Endothelial cell of umbilical vein (primary cell): ENCODE measurements around the gene NR2F6. TPM values are rescaled to one million over a fixed set of nuclear protein-coding genes. Genes with fewer than 3 reads are reported as not detected.

Experiments used
- BruUV-seq: library from RNA; stranded (reverse); fragments of 400-500 nt; replicated peaks from 2 replicates; lab custom pipeline; 2021; lab: Mats Ljungman, UMichigan
- CTCF ChIA-PET: fragments of 300-600, 350-600 bp; sonication (Branson Sonifier 250); formaldehyde crosslinking; loops from one replicate; lab custom pipeline; 2021; ENCODE audit warnings: antibody characterized with exemption, inconsistent platforms; lab: Charles Lee
- POLR2A ChIA-PET: fragments of 300-600, 350-600 bp; sonication (Branson Sonifier 250); formaldehyde crosslinking; loops from one replicate; lab custom pipeline; 2021; ENCODE audit warnings: antibody characterized with exemption, inconsistent platforms; lab: Charles Lee
- DNase-seq: peaks from one replicate; pipeline ENCODE4 v3.0.0-alpha.2; 2011; ENCODE audit warnings: low read depth, low spot score
- FAIRE-seq: peaks from 2 replicates; lab custom pipeline; 2011; peaks lifted over from hg19 to GRCh38; lab: Jason Lieb, UNC
- H2AFZ ChIP-seq: 2 replicates; pipeline ENCODE4 v1.6.0; 2012; ENCODE audit warnings: low read depth, low read length, control low read depth, inconsistent platforms
- H3K27ac ChIP-seq: 2 replicates; pipeline ENCODE4 v1.5.1; 2011; ENCODE audit warnings: low read depth, mild to moderate bottlenecking, control low read depth, low read length, moderate library complexity; ENCODE audit not compliant: insufficient read depth
- H3K27me3 ChIP-seq, 2 experiments: 2 replicates each; pipeline versions ENCODE4 v1.6.0 to v1.6.1; 2011; ENCODE audit warnings: low read length in 2 of 2, mixed read lengths in 1 of 2; ENCODE audit not compliant: control insufficient read depth in 2 of 2, insufficient read depth in 2 of 2
- H3K36me3 ChIP-seq, 2 experiments: 2 replicates in 1 of 2; 3 replicates in 1 of 2; pipeline ENCODE4 v1.5.1; 2011; ENCODE audit warnings: low read length in 2 of 2, mild to moderate bottlenecking in 1 of 2, moderate library complexity in 1 of 2; ENCODE audit not compliant: control insufficient read depth in 2 of 2, insufficient read depth in 2 of 2; ENCODE audit errors: extremely low read depth in 1 of 2
- H3K4me1 ChIP-seq: 3 replicates; pipeline ENCODE4 v1.5.1; 2011; ENCODE audit warnings: mild to moderate bottlenecking, low read length; ENCODE audit not compliant: control insufficient read depth, insufficient read depth; ENCODE audit errors: extremely low read depth
- H3K4me2 ChIP-seq: 2 replicates; pipeline ENCODE4 v1.6.1; 2011; ENCODE audit warnings: low read length, control low read depth, mixed read lengths; ENCODE audit not compliant: insufficient read depth
- H3K4me3 ChIP-seq, 3 experiments: fragments of 200-600 bp in 1 of 3; sonication (generic), shearing (Covaris generic) in 1 of 3; replicated peaks in 1 of 3; 2 replicates each; pipeline ENCODE4 v1.5.1; 2011 to 2016; ENCODE audit warnings: control low read depth in 3 of 3, low read length in 3 of 3, mild to moderate bottlenecking in 2 of 3, inconsistent platforms in 1 of 3, low read depth in 1 of 3, moderate library complexity in 1 of 3; ENCODE audit not compliant: insufficient read depth in 1 of 3
- H3K79me2 ChIP-seq: 2 replicates; pipeline ENCODE4 v1.6.0; 2012; ENCODE audit warnings: low read length, inconsistent platforms; ENCODE audit not compliant: control insufficient read depth, insufficient read depth
- H3K9ac ChIP-seq: replicated peaks from 2 replicates; pipeline ENCODE3; 2011; ENCODE audit warnings: low read length, control low read depth; ENCODE audit not compliant: insufficient read depth; ENCODE audit errors: extremely low read depth
- H3K9me1 ChIP-seq: replicated peaks from 3 replicates; pipeline ENCODE4 v1.6.0; 2011; ENCODE audit warnings: mild to moderate bottlenecking, low read length; ENCODE audit not compliant: control insufficient read depth, insufficient read depth; ENCODE audit errors: extremely low read depth
- H3K9me3 ChIP-seq: replicated peaks from 2 replicates; pipeline ENCODE4 v1.5.1; 2012; ENCODE audit warnings: low read length, inconsistent platforms; ENCODE audit not compliant: control insufficient read depth, insufficient read depth
- H4K20me1 ChIP-seq: replicated peaks from 2 replicates; pipeline ENCODE3; 2011; ENCODE audit warnings: mild to moderate bottlenecking, low read length; ENCODE audit not compliant: control insufficient read depth, insufficient read depth; ENCODE audit errors: extremely low read depth
- CTCF ChIP-seq, 2 donors: IDR thresholded peaks; 1 replicate in 1 of 2; 2 replicates in 1 of 2; pipeline ENCODE4 v1.5.1; 2011; ENCODE audit warnings: low read length in 2 of 2, mild to moderate bottlenecking in 2 of 2, moderate library complexity in 2 of 2, control low read depth in 1 of 2, inconsistent platforms in 1 of 2, low read depth in 1 of 2; ENCODE audit not compliant: insufficient read depth in 1 of 2; ENCODE audit errors: extremely low read depth in 1 of 2
- EZH2 ChIP-seq: IDR thresholded peaks from 2 replicates; pipeline ENCODE4 v1.6.1; 2012; ENCODE audit warnings: borderline replicate concordance, low read depth, mild to moderate bottlenecking, moderate library complexity, low read length, inconsistent platforms; ENCODE audit not compliant: severe bottlenecking
- FOS ChIP-seq: IDR thresholded peaks from 2 replicates; pipeline ENCODE4 v1.6.1; 2011; ENCODE audit warnings: mild to moderate bottlenecking, low read length, moderate library complexity, borderline replicate concordance; ENCODE audit not compliant: insufficient read depth
- GATA2 ChIP-seq: IDR thresholded peaks from 2 replicates; pipeline ENCODE4 v1.7.0; 2011; ENCODE audit warnings: low read depth, mild to moderate bottlenecking, moderate library complexity, mixed read lengths, low read length; ENCODE audit not compliant: insufficient read length, insufficient read depth
- JUN ChIP-seq: IDR thresholded peaks from 2 replicates; pipeline ENCODE4 v1.6.1; 2011; ENCODE audit warnings: borderline replicate concordance, low read depth; ENCODE audit not compliant: insufficient read length, insufficient read depth
- MAX ChIP-seq: IDR thresholded peaks from 2 replicates; pipeline ENCODE4 v1.6.1; 2011; ENCODE audit not compliant: insufficient read depth, insufficient read length
- MYC ChIP-seq: IDR thresholded peaks from one replicate; pipeline ENCODE4 v1.6.1; 2011; ENCODE audit warnings: mild to moderate bottlenecking, low read depth, low read length
- POLR2A ChIP-seq: IDR thresholded peaks from 2 replicates; pipeline ENCODE4 v1.6.1; 2012; ENCODE audit warnings: low read depth, mild to moderate bottlenecking, control low read depth, low read length
- POLR2AphosphoS5 ChIP-seq: IDR thresholded peaks from 2 replicates; pipeline ENCODE4 v1.6.1; 2012; ENCODE audit warnings: low read depth, mild to moderate bottlenecking, control low read depth, low read length, moderate library complexity; ENCODE audit not compliant: insufficient read depth
- dilution Hi-C: fragments of 300-500 bp; cut with MboI; formaldehyde crosslinking; loops from one replicate; pipeline ENCODE4 v1.15.0; 2019; ENCODE audit warnings: low sequenced_read_pairs; ENCODE audit not compliant: extremely low pct_ligation_motif_present
- intact Hi-C: fragments of 100-400 bp; cut with micrococcal nuclease; formaldehyde crosslinking; loops from one replicate; pipeline ENCODE4 v1.10.0; 2022
- polyA plus RNA-seq, 4 experiments: library from polyadenylated mRNA; depleted of rRNA in 3 of 4; stranded (reverse) in 3 of 4; unstranded in 1 of 4; fragments of >200 nt; gene quantifications; 2 replicates each; pipeline versions ENCODE4 v1.2.1 to v1.2.3, GENCODE V29; 2011 to 2012; ENCODE audit warnings: missing spikeins in 1 of 4
- total RNA-seq: library from RNA; stranded (reverse); gene quantifications from 2 replicates; pipeline ENCODE4 v1.2.3, GENCODE V29; 2021

NR2F6 gene
- total and polyA plus RNA-seq, 2 donors (not counting 3 experiments of a cell fraction or from before 2014, with no cell fraction given) = 36.1 to 38.9 TPM

GRCh38 chr19:17184371-17184841 lies 61.3 kb downstream of the NR2F6 start:
- no peaks in the 10 kb centered on the region for H3K27me3 ChIP-seq
- BruUV-seq = no TSS peak
- H3K4me2 ChIP-seq = no peak overlapping the region
- dilution Hi-C loops (no loop called here), intact Hi-C loops (no loop called here)
- POLR2A ChIA-PET = no interaction called here
- H3K4me1 ChIP-seq = no peaks in the 10 kb centered on the region
- peaks cover 15 to 47% of the 10 kb centered on the region in 2 experiments for H3K36me3 ChIP-seq
- H3K4me3 ChIP-seq = no peak overlapping the region
- no peaks in the 10 kb centered on the region for H3K79me2 ChIP-seq
- DNase-seq = no peak
- H3K9me3 ChIP-seq = no peaks in the 10 kb centered on the region
- no peak overlapping the region for H3K27ac ChIP-seq
- no peak overlapping the region for H3K9ac ChIP-seq
- H3K9me1 ChIP-seq = no peaks in the 10 kb centered on the region
- CTCF ChIA-PET = interaction anchor here (0.5 kb wide), 1 partner anchor 93 kb away, joined by 4 read pairs; no protein-coding TSS in a partner anchor
- no peak for FAIRE-seq
- no peaks in the 10 kb centered on the region for H4K20me1 ChIP-seq
- H2AFZ ChIP-seq = no peak overlapping the region
- TF ChIP-seq EZH2 (no peak), POLR2AphosphoS5 (no peak)

GRCh38 chr19:17183858-17184321 lies 61.8 kb downstream of the NR2F6 start:
- no peaks in the 10 kb centered on the region for H3K4me1 ChIP-seq
- no peak for TF ChIP-seq POLR2A
- no peak for TF ChIP-seq GATA2
- no peak for TF ChIP-seq MYC
- TF ChIP-seq CTCF (IDR thresholded peaks at IDR 0.05; ENCODE audit: extremely low read depth in 1 of 2, insufficient read depth in 1 of 2, low read depth in 1 of 2, low read length in 2 of 2) = no peak
- TF ChIP-seq JUN = no peak
- no peak for TF ChIP-seq EZH2
- no peak for TF ChIP-seq MAX
- no peak for TF ChIP-seq POLR2AphosphoS5
- no peak for TF ChIP-seq FOS
- H3K9me3 ChIP-seq = no peaks in the 10 kb centered on the region
- CTCF ChIA-PET = no interaction called here
- H3K27me3 ChIP-seq = no peaks in the 10 kb centered on the region
- DNase-seq (no peak), FAIRE-seq (no peak)
- no peaks in the 10 kb centered on the region for H3K79me2 ChIP-seq
- H3K36me3 ChIP-seq = peaks cover 10 to 43% of the 10 kb centered on the region in 2 experiments
- no TSS peak for BruUV-seq
- H3K9ac ChIP-seq = no peak overlapping the region
- H3K27ac ChIP-seq = no peak overlapping the region
- H4K20me1 ChIP-seq = no peaks in the 10 kb centered on the region
- POLR2A ChIA-PET = no interaction called here
- no peak overlapping the region for H3K4me3 ChIP-seq
- no peak overlapping the region for H3K4me2 ChIP-seq
- dilution Hi-C loops (no loop called here), intact Hi-C loops (no loop called here)
- no peaks in the 10 kb centered on the region for H3K9me1 ChIP-seq
- no peak overlapping the region for H2AFZ ChIP-seq
